ENCODE results near the gene EVI5L. TPM values are rescaled to one million over a fixed set of nuclear protein-coding genes. Genes with fewer than 3 reads are reported as not detected.

EVI5L gene
- polyA plus RNA-seq, 1 of the 3 experiments (the other 2 are of a cell fraction) = 9.7 TPM

DNA sequence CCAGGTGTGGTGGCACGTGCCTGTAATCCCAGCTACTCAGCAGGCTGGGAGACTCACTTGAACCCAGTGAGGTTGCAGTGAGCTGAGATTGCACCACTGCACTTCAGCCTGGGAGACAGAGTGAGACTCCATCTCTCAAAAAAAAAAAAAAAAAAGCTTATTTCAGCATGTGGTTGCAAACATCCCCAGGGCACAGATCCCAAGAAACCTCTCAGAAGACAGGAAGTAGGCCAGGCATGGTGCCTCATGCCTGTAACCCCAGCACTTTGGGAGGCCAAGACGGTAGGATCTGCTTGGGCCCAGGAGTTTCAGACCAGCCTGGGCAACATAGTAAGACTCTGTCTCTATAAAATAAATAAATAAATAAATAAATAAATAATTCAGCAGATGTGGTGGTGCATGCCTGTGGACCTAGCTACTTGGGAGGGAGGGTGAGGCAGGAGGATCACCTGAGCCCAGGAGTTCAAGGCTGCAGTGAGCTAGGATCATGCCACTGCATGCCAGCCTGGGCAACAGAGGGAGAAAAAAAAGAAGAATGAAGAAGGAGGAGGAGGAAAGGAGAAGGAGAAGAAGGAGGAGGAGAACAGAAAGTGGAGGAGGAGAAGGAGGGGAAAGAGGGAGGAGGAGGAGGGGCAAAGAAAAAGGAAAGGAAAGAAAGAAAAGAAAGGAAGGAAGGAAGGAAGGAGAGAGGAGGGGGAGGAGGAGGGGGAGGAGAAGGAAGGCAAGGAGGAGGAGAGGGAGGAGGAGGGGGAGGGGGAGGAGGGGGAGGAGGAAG is 54.0 kb downstream of the EVI5L start:
- Histone ChIP-seq H3K27ac (ENCODE audit: low read depth in 2 of 2, low read length in 1 of 2) (no peak overlapping the region), H2AFZ (ENCODE audit: low read depth) (no peak overlapping the region), H3F3A (replicated peaks; ENCODE audit: insufficient read depth) (no peaks in the 10 kb centered on the region), H3K4me1 (ENCODE audit: control insufficient read depth in 1 of 2, insufficient read depth in 2 of 2, low read depth in 1 of 2, low read length in 1 of 2) (no peaks in the 10 kb centered on the region), H4K20me1 (ENCODE audit: insufficient read depth) (no peaks in the 10 kb centered on the region), H3K4me3 (ENCODE audit: low read depth in 2 of 2, low read length in 1 of 2) (no peak overlapping the region), H3K9ac (no peak overlapping the region), H3K4me2 (no peak overlapping the region), H3K9me2 (no peaks in the 10 kb centered on the region), H3K27me3 (ENCODE audit: insufficient read depth) (no peaks in the 10 kb centered on the region; the same call in 1 of the 2 replicates), H3K36me3 (replicated peaks in 1 of 2; ENCODE audit: control insufficient read depth in 1 of 2, insufficient read depth in 2 of 2, low read length in 1 of 2) (no peaks in the 10 kb centered on the region), H3K79me2 (ENCODE audit: insufficient read depth) (no peaks in the 10 kb centered on the region), H3K9me3 (no peaks in the 10 kb centered on the region)
- DNase-seq = no peak
- ChIA-PET POLR2A (no interaction called here), CTCF (interaction anchor here (0.6 to 1.3 kb wide), 2 partner anchors 16 to 44 kb away, joined by 3 read pairs; no protein-coding TSS in a partner anchor)
- WGBS (ENCODE audit: low lambda C conversion rate) = 96% methylated on average over 2 of the region's 2 CpGs
- no peak for TF ChIP-seq GABPA (IDR thresholded peaks at IDR 0.05; ENCODE audit: low read depth)
- TF ChIP-seq, protein P1, sequence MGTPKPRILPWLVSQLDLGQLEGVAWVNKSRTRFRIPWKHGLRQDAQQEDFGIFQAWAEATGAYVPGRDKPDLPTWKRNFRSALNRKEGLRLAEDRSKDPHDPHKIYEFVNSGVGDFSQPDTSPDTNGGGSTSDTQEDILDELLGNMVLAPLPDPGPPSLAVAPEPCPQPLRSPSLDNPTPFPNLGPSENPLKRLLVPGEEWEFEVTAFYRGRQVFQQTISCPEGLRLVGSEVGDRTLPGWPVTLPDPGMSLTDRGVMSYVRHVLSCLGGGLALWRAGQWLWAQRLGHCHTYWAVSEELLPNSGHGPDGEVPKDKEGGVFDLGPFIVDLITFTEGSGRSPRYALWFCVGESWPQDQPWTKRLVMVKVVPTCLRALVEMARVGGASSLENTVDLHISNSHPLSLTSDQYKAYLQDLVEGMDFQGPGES (IDR thresholded peaks at IDR 0.05; ENCODE audit: low read depth, low read length) = no peak
- TF ChIP-seq GATA2 (CRISPR knock-in tag; IDR thresholded peaks at IDR 0.05) = no peak
- TF ChIP-seq MEF2A (IDR thresholded peaks at IDR 0.05; ENCODE audit: borderline replicate concordance, low read depth) = no peak
- TF ChIP-seq FOSL2 (IDR thresholded peaks at IDR 0.05; ENCODE audit: borderline replicate concordance, low read depth) = no peak
- TF ChIP-seq TCF12 (IDR thresholded peaks at IDR 0.05) = no peak
- TF ChIP-seq TEAD4 (IDR thresholded peaks at IDR 0.05; ENCODE audit: borderline replicate concordance, insufficient read depth) = no peak

DNA sequence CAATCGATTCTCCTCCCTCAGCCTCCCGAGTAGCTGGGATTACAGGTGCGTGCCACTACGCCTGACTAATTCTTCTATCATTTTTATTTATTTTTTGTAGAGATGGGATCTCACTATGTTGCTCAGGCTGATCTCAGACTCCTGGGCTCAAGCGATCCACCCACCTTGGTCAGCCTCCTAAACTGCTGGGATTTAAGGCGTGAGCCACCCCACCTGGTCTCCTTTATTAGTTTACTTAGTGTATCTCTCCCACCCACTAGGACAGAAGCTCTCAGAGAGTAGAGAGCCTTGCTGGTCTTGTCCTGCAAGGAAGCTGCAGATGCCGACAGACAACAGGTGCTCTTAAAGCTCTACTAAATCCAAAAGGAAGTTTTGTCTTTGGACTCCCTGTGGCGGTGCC is 55.8 kb downstream of the EVI5L start:
- no peak for DNase-seq
- TF ChIP-seq YY1 (IDR thresholded peaks at IDR 0.05; ENCODE audit: low read depth) = no peak
- TF ChIP-seq TEAD4 (IDR thresholded peaks at IDR 0.05; ENCODE audit: borderline replicate concordance, insufficient read depth) = no peak
- no peak for TF ChIP-seq ELF1 (IDR thresholded peaks at IDR 0.05)
- TF ChIP-seq, protein P2, sequence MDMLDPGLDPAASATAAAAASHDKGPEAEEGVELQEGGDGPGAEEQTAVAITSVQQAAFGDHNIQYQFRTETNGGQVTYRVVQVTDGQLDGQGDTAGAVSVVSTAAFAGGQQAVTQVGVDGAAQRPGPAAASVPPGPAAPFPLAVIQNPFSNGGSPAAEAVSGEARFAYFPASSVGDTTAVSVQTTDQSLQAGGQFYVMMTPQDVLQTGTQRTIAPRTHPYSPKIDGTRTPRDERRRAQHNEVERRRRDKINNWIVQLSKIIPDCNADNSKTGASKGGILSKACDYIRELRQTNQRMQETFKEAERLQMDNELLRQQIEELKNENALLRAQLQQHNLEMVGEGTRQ (IDR thresholded peaks at IDR 0.05; ENCODE audit: borderline replicate concordance, low read depth, low read length) = no peak
- Histone ChIP-seq H3K4me1 (ENCODE audit: control insufficient read depth in 1 of 2, insufficient read depth in 2 of 2, low read depth in 1 of 2, low read length in 1 of 2) (no peaks in the 10 kb centered on the region), H3K9me3 (no peaks in the 10 kb centered on the region), H4K20me1 (ENCODE audit: insufficient read depth) (no peaks in the 10 kb centered on the region), H2AFZ (ENCODE audit: low read depth) (no peak overlapping the region), H3K4me3 (ENCODE audit: low read depth in 2 of 2, low read length in 1 of 2) (no peak overlapping the region), H3K36me3 (replicated peaks in 1 of 2; ENCODE audit: control insufficient read depth in 1 of 2, insufficient read depth in 2 of 2, low read length in 1 of 2) (no peaks in the 10 kb centered on the region), H3K9ac (no peak overlapping the region), H3K9me2 (no peaks in the 10 kb centered on the region), H3K79me2 (ENCODE audit: insufficient read depth) (no peaks in the 10 kb centered on the region), H3K27ac (ENCODE audit: low read depth in 2 of 2, low read length in 1 of 2) (no peak overlapping the region), H3K4me2 (no peak overlapping the region), H3F3A (replicated peaks; ENCODE audit: insufficient read depth) (no peaks in the 10 kb centered on the region), H3K27me3 (ENCODE audit: insufficient read depth) (no peaks in the 10 kb centered on the region; the same call in 1 of the 2 replicates)
- WGBS (ENCODE audit: low lambda C conversion rate) = 67% methylated on average over 8 of the region's 8 CpGs
- POLR2A ChIA-PET = interaction anchor here (0.7 kb wide), 1 partner anchor 18 kb away, joined by 3 read pairs; no protein-coding TSS in a partner anchor
- CTCF ChIA-PET = no interaction called here
